HG02759 (cell line): ENCODE measurements around the gene VAMP3.

Experiments
- ATAC-seq: cut with Tn5 transposase; IDR thresholded peaks from one replicate; pipeline ENCODE4 v1.9.1; 2021; ENCODE audit warnings: mild to moderate bottlenecking, moderate library complexity; ENCODE audit not compliant: unreplicated experiment

VAMP3 gene, protein sequence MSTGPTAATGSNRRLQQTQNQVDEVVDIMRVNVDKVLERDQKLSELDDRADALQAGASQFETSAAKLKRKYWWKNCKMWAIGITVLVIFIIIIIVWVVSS

GRCh38 chr1:7770997-7771822 is at the start of gene VAMP3:
Gene VAMP3 (plus strand): TSS chr1:7771296. CDS start chr1:7771384, 88 bp downstream.
- ATAC-seq: peak; percentile 87

- ATAC-seq: no peak
These were observed 49.0 kb upstream of the VAMP3 start for GRCh38 chr1:7721940-7722669.

DNA sequence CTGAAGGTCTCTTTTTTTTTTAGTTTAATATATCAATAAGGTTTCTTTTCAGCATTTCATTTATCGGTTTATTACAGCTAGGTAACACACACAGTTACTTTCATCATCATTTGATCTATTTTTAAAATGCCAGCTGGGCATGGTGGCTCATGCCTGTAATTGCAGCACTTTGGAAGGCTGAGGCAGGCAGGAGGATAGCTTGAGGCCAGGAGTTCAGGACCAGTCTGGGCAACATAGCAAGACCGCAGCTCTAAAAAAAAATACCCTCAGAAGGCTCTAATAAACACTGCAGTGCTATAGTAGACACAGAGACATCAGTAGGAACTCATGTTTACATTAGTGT is 48.5 kb upstream of the VAMP3 start:
- no peak for ATAC-seq

DNA sequence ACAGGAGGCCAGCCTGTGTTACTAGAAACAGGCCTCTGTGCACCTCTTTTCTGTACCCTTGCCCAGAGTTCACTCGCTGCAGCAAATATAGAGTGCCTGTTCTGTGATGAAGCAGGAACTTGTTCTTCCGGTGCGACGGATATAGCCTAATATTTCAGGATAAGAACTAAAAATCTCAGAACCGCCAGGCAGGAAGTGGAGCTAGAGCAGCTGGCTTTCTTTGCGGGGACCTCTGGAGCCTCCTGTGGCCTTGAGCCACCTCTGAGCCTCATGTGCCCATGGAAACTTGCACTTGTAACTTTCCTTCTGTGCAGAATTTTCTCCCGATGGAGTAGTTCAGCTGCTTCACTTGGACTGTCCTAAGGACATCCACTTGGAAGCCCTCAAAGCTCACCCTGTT is 44.5 kb upstream of the VAMP3 start:
- no peak for ATAC-seq

DNA sequence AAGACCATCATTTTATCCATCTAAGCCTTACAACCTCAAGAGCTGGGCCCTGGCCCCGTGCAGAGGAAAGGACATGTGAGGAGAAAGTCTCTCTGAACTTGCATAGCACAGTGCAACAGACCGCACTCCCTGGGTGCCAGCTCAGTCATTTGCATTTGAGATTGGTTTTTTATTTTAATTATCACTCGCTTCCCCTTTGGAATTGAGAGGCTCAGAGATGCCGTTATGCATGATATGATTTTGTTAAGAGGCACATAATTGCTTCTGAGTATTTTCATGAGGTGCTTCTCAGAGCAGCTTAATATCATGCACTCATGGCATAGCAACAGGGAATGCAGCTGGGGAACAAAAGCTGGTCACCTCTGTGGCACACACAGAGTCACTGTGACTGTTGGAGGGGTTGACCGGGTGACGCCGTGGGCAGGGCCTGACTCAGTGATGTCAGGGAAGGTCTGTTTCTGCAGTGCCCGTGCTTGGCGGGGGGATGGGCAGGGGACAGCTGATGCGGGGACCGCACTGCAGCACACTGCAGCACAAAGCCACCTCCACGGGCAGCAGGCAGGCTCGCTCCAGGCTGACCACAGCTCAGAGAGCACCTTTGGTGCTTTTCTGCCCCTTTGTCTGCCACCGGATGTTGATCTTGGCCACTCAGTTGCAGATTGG is 43.2 kb upstream of the VAMP3 start:
- ATAC-seq: no peak

- ATAC-seq: no peak
These were observed 41.3 kb upstream of the VAMP3 start for GRCh38 chr1:7729761-7730160.

- no peak for ATAC-seq
These were observed 38.8 kb upstream of the VAMP3 start for GRCh38 chr1:7732331-7732730.

DNA sequence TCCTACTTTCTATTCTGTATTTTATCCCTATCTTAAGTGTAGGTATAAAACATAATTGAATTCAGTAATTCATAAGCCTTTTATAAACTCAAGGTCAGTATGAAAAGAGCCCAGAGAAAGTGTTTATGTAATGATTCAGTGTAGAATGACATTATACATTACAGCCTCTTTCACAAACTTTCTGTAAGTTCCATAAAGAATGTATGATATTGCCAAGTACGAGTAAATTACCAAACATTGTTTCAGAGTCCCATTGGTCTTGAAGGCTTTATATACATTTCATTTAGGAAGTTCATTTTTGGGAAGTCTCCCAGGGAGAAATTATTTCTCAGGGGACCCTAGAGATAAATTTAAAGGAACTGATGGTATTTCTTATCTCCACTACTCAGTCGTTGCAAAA is 37.8 kb upstream of the VAMP3 start:
- ATAC-seq: no peak

DNA sequence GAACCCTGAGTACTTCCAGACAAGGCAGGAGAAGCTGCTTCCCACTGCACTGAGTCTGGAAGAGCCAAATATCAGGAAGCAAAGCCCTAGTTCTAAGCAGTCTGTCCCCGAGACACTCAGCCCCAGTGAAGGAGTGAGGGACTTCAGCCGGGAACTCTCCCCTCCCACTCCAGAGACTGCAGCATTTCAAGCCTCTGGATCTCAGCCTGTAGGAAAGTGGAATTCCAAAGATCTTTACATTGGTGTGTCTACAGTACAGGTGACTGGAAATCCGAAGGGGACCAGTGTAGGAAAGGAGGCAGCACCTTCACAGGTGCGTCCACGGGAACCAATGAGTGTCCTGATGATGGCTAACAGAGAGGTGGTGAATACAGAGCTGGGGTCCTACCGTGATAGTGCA is 33.1 kb upstream of the VAMP3 start:
- no peak for ATAC-seq

- ATAC-seq: no peak
These were observed 27.8 kb upstream of the VAMP3 start for GRCh38 chr1:7743346-7743745.

- ATAC-seq: no peak
These were observed 26.2 kb upstream of the VAMP3 start for GRCh38 chr1:7744882-7745281.

GRCh38 chr1:7745783-7746182 is 25.3 kb upstream of the VAMP3 start:
- no peak for ATAC-seq

- ATAC-seq: no peak
These were observed 23.5 kb upstream of the VAMP3 start for GRCh38 chr1:7747605-7748004.

GRCh38 chr1:7749126-7749525 is 22.0 kb upstream of the VAMP3 start:
- ATAC-seq: no peak

DNA sequence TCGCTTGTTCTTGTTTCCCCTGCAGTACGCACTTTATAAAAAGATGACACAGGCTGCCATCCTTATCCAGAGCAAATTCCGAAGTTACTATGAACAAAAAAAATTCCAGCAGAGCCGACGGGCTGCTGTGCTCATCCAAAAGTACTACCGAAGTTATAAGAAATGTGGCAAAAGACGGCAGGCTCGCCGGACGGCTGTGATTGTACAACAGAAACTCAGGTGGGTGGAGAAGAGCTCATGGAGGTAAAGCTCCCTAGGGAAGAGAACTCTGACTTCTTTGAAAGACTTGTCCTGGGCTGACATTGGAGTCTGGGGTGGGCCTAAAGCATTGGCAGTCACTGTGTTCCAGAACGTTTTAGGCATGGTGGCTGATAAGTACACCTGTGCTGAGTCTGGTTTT is 19.9 kb upstream of the VAMP3 start:
- no peak for ATAC-seq

DNA sequence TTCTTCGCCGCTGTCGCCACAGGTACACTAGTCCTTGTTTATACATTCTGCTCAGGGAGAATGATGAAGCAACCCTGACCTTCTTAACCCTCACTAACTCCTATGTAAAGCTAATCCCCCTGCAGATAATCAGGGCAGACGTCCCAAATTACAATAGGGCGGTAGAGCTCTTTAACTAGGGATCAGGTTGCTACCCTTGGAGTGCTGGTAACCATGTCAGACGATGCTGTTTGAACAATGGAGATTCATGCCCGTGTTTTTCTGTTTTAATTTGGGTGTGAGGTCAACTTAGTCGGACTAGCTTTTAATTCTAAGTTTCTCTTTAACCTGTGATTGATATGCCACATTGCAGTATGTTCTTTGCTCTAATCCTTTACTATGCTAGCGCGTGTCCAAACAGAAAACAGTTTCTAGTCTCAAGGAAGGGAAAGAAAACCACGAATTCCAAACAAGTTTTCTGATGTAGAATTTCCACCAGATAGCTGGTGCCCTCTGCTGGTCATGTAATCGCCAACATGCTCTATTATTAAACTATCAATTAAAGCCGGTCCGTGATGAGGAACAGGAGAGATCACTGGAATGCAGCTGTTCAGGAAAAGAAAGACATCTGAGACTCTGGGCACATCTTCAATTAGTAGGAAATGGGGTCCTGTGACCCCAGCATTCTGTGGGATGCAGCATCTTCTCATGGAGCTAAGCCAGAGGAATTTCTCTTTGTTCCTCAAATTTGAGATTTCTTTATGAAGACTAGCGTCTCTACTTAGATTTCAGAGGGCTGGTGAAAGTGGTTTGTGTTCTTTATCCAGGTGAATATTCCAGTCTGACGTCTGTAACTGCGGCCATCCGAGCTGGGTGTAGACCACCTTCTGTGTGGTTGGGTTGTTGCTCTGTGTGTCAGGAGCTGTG is 18.3 kb upstream of the VAMP3 start:
- ATAC-seq: no peak

GRCh38 chr1:7753641-7754040 is 17.5 kb upstream of the VAMP3 start:
- no peak for ATAC-seq

DNA sequence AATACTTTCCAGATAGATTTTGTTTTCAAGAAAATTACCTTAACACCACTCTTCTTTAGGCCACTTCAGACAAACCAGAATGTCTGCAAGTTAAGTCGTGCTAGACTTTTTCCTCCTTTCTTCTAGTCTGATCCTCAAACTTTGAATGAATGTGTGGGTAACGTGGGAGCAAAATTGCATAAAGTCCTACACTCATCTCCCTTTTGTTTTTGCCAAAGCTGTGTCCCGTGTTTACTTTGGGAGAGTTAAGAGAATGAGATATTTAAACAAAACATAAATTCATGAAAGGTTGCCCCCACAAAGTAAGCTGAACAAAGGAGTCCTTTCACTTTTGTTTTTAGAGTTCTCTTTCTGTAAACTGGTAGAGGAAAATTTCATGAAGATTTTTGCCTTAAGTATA is 16.9 kb upstream of the VAMP3 start:
- no peak for ATAC-seq

- no peak for ATAC-seq
These were observed 15.6 kb upstream of the VAMP3 start for GRCh38 chr1:7755448-7755847.

DNA sequence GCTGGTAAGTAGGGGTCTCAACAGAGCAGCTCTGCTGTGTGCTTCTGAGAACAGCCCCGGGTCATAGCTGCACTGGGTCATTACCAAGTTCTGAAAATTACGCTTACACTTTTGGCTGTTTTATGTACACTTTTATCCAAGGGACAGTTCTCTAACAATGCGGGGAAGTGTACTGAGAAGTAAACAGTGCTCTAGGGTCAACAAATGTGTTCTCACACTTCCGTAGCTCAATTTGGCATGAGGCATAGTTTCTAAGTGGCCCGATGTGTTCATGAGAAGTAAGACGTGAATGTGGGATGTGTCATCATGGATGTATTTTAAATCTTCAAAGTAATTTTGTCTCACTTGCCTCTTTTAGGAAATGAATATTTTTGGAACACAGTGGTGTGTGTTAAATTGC is 10.9 kb upstream of the VAMP3 start:
- no peak for ATAC-seq

DNA sequence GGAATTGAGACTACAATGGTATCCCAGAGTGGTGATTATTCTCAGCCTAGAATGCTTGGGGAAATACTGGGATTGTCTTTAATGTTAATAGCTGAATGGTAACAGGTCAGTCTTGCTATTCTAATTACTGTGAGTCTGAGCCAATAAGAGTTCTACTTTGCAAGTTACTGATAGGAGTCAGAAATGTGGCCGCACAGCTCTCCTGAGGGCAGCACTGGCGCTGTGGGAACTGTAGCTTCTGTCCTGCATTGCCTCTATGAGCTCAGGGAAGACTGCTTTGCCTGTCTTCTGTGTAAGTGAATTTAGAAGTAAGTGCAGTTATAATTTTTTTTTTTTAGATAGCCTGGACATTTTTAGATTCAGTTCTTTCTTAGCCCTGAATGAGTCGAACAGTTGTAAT is 10.0 kb upstream of the VAMP3 start:
- no peak for ATAC-seq
